Activated T-helper 1 cell treated with anti-CD3 and anti-CD28 coated beads, Interleukin-2, amount 50 U/mL, for 16 hours (primary cell): ENCODE results near the gene RNF123.

ENCODE experiments used
- DNase-seq, 2 donors: peaks; one replicate each; pipeline ENCODE4 v3.0.0-alpha.2; 2020; ENCODE audit warnings: low read depth in 1 of 2, low spot score in 1 of 2

RNF123 gene

DNA sequence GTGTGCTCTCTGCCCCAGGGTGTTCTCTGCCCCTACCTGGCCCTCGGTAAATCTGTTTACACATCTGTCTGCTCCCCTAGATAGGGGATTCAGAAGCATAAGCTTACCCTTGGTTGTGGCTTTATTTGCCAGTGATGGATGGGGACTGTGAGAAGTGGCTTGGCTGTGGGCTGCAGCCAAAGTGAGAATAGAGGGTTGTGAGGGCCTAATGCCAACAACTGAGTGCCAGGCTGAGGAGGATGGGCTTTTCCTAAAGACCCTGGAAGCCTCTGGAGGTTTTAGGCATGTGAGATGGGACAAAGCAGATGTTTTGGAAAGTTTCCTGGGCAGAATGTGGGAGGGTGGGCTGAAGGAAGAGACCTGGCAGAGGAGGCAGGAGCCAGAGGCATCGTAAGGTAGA lies 30.6 kb upstream of the RNF123 start:
- DNase-seq, result no peak

DNA sequence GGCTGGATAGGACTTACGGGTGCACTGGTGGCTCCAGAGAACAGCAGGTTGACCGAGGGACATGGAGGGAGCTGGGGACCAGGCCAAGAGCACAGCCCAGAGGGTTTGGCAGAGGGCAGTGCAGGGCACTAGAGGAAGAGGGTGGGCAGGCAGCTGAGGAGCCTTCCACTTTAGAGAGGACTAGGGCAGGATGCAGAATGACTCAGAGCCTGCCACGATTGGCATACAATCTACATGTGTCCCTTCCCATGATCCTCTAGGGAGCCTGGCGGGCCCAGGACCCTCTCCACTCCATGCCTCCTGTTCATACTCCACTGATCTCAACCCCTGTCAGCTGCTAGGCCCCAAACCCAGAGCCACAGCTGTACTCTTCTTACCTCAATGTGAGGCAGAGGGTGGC lies 29.6 kb upstream of the RNF123 start:
- DNase-seq, result no peak

DNA sequence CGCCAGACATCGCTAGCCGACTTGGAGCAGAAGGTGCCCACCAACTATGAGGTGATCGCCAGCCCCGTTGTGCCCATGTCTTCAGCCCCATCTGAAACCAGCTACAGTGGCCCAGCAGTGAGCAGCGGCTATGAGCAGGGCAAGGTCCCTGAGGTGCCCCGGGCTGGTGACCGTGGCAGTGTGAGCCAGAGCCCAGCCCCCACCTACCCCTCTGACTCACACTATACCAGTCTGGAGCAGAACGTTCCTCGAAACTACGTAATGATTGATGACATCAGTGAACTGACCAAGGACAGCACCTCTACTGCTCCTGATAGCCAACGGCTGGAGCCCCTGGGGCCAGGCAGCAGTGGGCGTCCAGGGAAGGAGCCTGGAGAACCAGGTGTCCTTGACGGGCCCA lies 28.1 kb upstream of the RNF123 start:
- DNase-seq, result no peak

DNA sequence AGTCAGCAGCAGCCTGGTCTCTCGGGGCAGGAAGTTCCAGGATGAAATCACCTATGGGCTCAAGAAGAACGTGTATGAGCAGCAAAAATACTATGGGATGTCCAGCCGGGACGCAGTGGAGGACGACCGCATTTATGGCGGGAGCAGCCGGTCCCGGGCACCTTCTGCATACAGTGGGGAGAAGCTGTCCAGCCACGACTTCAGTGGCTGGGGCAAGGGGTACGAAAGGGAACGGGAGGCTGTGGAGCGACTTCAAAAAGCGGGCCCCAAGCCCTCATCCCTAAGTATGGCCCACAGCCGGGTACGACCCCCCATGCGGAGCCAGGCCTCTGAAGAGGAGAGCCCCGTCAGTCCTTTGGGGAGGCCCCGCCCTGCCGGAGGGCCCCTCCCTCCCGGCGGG lies 27.3 kb upstream of the RNF123 start:
- no peak for DNase-seq

DNA sequence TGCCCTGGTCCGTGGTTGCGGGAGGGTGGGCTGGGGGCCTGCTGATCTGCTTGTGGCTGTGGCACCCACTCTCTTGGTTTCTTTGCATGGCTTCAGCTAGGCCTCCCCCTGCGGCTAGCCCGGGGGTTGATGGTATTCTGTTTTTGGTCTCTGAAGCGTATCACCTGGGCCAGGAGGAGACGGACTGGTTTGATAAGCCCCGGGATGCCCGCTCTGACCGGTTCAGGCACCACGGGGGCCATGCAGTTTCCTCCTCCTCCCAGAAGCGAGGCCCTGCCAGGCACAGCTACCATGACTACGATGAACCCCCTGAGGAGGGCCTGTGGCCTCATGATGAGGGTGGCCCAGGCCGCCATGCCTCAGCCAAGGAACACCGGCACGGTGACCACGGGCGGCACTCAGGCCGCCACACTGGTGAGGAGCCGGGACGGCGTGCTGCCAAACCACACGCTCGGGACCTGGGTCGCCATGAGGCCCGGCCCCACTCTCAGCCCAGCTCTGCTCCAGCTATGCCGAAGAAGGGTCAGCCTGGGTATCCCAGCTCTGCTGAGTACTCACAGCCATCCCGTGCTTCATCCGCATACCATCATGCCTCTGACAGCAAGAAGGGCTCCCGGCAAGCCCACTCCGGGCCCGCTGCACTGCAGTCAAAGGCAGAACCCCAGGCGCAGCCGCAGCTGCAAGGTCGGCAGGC lies 26.5 kb upstream of the RNF123 start:
- no peak for DNase-seq

DNA sequence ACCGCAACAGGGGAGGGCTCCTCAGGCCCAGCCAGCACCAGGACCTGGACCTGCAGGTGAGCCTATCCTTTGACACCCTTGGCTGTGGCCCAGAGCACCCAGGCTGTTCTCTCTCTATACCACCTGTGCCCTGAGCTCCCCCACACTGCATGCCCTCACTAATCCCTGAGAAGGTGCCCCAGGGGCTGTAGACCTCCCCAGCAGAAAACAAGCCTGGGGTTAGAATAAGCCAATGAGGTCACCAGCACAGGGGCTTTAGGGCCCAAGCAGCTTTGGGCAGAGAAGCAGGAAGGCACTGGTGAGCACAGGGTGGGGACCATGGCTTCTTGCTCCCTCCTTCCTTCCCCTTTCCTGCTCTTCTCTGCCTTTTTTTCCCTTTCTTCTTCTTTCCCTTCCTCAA lies 25.5 kb upstream of the RNF123 start:
- DNase-seq, result no peak

DNA sequence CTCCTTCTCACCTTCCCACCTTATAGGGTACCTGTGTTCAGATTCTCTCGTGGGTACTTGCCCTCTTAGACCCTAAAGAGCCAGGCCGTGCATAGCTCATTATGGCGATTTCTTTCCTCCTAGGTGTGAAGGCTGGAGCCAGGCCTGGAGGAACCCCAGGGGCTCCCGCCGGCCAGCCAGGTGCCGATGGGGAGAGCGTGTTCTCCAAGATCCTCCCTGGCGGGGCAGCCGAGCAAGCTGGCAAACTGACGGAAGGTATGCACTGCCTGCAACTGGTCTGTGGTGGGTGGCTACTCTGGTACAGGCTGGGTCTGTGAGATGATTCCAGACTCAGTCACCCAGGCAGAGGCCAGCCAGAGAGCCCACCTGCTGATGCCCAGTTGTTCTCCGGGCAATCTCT lies 25.1 kb upstream of the RNF123 start:
- DNase-seq, result no peak

DNA sequence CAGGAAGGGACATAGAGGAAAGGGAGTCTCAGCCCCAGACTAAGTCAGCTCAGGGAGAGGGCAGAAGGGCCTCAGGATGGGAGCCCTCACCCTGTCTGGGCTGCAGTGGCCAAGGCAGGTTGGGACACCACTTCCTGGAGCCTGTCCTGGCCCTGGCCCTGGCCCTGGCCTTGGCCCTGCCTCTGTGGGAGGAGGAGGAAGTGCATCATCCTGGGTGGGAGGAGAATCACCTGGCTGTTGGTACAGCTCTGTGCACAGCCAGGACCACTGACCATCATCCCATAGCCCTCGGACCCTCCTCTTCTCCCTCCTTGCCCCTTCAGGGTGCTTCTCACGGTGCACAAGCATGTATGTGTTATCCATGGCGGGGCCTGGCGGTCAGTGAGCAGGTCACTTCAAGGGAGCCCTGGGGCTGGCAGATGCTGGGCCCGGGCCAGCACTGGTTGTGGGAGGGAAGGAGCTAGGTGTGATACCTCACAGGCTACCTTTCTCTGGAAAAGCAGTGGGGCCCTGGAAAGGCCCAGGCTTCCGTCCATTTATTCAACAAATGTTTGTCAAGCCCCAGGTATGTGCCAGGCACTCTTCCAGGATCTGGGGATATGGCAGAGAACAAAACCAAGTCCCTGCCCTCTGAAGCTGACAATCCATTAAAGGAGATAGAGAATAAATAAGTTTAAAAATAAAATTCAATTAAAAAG lies 23.4 kb upstream of the RNF123 start:
- no peak for DNase-seq

DNA sequence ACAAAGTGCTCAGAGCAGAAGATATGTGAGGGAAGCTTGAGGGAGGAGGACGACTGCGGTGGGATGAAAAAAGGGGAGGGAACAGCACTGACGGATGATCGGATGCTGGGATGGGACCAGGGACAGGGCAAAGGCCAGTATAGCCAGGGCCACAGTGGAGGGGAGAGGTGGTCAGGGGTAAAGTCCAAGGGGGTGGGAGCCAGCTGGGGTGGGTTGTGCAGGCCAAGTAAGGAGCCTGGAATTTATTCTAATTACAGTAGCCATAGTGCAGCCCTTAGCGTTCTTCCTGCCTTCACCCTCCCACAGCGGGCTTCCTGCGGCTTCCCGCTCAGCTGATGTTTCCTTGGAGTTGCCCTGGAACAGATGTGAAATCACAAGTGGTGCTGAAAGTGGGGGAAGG lies 22.8 kb upstream of the RNF123 start:
- DNase-seq, result no peak

DNA sequence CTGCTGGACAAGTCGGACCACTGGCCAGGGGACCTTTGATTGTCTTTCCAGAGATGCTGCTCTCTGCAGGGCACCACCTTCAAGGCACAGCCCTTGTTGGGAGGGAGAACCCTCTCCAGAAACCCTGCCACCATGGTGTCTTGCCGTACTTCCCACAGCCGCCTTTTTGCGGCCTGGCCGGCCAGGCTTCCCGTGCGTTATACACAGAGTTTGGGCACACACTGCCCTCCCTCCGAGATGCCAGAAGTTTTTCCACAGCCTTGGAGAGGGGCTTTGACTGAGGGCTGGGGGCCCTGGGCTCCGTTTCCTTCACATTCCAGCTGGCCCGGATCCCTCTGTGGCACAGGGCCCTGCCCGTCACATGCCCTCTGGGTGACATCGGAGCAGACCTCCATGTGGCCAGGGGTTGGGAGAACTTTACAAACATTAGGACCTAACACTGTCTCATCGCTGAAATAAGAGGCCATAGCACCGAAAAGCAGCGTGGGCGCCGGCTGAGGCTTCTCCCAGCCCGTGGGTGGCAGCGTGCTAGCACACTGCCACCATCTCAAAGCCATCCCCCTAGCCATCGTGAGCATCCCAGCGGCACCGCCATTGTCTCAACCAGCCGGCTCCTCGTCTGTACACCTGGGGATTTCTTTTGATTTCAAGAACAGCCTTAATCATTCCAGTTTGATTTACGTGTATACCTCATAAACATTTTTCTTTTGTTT lies 21.5 kb upstream of the RNF123 start:
- DNase-seq, result no peak

DNA sequence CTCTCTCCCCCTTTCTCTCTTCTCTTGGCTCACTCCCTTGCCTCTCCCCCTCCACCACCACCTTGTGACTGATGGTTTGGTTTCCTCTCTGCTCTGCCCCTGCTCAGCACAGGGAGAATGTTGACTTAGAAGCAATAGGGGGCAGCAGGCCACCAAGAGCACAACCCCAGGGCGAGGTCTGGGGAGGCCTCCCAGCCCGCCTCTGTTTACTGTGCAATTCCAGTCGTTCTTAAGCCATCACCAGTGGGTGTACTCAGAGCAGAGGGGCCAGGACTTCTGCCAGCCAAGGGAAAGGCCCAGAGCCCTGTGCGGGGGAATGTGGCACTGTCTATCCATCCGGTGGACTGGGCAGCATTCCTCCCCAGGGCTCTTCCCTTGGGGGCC lies 21.0 kb upstream of the RNF123 start:
- DNase-seq, result no peak

DNA sequence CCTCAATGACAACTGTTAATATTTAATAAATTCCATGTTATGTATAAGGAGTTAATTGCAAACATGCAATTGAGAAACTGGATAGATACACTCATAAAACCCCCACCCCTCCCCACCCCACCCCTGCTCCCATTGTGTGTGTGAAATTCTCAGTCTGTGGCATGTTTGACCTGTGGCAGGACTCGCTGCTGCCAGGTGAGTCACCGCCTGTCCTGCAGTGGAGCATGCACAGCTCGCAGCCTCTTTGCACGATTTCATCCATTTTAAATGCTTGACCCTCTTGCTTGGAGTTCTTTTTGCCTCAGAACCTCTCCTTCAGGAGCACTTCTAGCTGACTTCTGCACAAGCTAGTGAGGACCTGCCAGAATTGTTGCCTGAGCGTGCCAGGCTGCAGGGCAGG lies 20.5 kb upstream of the RNF123 start:
- DNase-seq, result no peak

DNA sequence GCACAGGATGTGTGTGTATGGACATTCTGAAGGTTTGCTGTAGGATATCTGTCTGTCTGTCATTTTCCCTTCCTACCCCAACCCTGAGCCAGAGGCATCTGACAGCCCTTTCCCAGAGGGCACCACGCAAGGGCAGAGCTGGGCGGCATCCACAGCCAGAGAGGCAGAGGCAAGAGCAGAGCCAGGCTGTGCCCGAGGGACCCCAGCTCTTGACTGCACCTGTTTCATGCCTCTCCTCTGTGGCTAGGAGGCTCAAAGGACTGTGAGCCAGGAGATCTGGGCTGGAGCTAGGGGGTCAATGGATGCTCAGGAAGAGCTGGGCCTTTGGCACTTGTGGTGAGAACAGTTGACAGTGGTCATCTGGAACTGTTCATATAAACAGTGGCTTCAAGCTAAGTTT lies 20.0 kb upstream of the RNF123 start:
- DNase-seq, result no peak

DNA sequence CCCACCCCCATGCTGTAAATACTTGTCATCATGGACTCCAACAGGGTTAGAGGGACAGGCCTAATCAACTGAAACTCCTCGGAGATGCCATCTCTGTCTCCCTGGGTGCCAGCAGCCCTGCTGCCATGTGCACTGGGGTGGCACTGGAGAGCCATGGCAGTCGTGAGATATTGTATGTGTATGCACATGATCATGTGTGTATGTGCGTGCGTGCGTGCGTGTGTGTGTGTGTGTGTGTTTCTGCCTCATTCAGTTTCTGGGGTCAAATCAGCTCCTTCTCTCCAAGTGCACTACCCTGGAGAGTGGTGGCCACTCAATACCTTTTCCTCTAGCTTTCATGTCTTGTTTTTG lies 18.4 kb upstream of the RNF123 start:
- no peak for DNase-seq

DNA sequence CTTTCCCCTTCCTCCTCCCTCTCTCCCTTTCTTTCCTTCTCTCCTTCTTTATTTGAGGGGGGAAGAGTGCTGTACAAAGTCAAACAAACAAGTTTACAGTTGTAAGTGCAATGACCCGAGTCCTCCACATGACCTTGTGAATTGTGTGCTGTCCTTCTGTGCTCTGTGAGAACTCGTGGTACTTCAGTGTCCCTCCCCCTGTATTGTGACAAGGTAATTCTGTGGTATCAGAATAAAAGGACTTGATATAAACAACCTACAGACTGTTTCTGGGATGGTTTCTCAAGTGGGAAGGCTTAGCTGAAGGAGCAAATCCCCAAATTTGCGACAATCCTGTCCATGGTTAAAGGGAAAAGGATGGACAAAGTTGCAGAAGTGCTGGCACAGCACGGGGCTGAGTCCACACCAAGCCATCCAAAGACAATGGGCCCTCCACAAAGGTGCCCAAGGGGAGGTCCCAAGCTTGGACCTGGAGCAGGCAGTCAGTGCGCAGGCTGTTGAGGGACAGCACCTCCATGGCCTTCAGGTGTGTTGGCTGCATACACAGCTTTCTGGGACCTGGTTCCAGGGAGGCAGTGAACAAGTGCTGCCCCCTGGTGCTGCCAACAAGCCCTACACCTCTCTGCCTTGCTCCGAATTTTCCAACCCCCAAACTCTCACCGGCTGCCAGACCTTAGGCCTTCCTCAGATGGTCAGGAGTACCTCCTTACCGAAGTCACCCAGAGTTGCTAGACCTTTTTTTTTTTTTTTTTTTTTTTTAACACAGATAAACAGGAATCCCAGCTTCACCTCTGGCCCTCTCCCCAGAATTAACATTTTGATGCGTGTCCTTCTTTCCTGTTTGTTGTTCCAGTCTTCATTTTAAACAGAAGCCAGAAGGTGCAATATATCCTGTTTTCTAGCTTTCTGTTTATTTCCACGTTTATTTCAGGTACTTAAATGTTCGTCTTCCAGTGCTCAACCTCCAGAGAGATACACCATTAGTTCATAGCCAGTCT lies 17.8 kb upstream of the RNF123 start:
- DNase-seq, result peak; percentile 41 to 59

DNA sequence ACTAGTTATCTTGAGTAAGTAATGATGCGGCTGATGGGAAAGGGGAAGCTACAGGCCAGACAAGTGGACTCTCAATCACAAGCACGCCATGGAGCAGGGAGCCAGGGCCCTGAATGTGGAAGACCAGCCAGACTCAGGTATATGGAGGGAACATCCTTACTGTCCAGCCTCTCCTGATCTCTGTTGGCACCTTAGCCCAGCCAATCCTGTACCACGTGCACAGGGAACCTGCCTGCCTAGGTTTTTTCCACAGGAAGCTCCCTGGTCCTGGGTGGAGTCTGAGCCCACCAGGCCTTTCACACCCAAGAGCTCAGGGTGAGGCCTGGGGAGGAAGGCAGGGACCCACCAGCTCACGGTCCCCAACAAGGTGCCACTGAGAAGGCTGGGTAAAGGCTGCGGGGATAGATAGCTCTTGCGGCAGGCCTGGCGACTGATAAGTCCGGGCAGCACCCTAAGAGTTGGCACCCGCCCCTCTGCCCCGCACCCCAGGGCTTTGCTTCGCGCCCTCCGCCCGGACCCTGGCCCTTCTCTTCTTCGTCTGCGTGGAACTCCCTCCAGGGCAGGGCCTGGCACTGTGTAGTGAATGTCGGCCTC lies 16.1 kb upstream of the RNF123 start:
- DNase-seq, result no peak

DNA sequence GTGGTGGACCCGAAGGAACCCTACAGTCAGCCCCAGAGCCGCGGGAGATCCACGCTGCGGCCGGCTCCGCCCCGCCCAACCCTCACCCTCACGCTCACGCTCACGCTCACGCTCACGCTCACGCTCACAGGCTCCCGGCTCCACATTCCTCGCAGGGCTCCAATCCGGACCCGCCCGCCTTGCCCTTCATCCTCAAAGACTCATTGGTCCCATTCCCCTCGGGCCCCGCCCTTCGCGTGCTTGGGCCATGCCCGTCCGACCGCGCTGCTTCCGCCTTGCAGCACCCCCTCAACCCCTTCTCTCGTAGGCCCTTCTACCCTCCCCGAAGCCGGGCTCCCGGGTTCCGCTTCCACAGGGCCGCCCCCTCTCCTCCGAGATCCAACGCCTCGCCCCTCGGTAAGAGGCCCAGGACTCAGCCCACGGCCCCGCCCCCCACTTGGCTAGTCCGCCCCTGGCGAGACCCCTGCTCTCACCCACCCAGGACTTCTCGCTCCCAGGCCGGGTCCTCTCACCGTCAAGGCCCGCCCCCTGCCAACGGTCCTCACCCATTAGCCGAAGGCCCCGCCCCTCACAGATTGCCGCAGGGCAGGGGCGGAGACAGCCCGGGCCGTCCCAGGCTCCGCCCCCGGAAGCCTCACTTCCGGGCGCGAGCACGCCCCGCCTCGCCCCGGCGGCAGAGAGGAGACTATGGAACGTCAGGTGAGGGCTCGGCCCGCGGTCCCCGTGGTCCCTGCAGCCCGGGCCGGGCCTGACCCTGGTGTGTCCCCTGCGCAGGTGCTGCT lies 15.5 kb upstream of the RNF123 start, which contains the start of gene APEH:
Gene APEH, plus strand, starts transcription at position 637 of the 782 bp plus-strand sequence. Its CDS starts 51 bp downstream, at position 688.
- DNase-seq, result peak; percentile 89 to 97

DNA sequence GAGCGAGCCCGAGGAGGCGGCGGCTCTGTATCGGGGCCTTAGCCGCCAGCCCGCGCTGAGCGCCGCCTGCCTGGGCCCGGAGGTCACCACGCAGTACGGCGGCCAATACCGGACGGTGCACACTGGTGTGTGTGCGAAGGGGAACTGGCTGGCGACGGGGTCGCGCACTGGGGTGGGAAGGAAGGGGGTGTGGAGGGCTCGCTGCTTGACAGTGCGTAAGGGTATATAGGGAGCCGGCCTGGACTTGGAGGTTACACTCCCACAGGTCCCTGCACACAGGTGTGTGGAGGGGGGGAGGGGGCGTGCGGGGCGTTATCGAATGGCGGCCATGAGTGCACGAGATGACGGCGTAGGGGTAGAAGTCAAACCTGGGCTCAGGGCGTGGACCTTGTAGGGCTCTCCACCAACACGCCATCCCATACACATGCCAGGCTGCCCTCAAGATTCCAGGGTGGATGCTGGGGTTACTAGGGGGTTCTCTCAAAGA lies 14.8 kb upstream of the RNF123 start:
- DNase-seq, result no peak

DNA sequence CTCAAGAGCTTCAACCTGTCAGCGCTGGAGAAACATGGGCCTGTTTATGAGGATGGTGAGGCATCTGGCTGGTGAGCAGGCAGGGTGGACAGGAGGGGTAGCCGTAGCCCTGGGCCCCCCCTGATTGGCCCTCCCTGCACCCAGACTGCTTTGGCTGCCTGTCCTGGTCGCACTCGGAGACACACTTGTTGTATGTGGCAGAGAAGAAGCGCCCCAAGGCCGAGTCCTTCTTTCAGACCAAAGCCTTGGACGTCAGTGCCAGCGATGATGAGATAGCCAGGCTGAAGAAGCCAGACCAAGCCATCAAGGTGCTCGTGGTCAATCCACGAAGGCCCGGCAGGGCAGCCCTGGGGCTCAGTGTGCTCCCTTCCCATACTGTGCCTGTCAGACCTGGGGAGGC lies 13.4 kb upstream of the RNF123 start:
- no peak for DNase-seq
